Astrocyte of the cerebellum (primary cell): Measurements from ENCODE around the gene MTERF4.
A peak's percentile ranks its signal among the peaks of the same experiment; 100 is the strongest.

Experiments used
- DNase-seq: peaks from one replicate; pipeline ENCODE4 v3.0.0-alpha.2; 2011; ENCODE audit warnings: low read depth
- H3K4me3 ChIP-seq: 2 replicates; pipeline ENCODE4 v1.5.1; 2011; ENCODE audit warnings: mild to moderate bottlenecking, low read depth, low read length, moderate library complexity
- in situ Hi-C: cut with HindIII; loops from 2 replicates; pipeline ENCODE4 v1.10.0; 2017; ENCODE audit warnings: low sequenced_read_pairs
- TF ChIP-seq, protein P1 (sequence below): IDR thresholded peaks from 2 replicates; pipeline ENCODE4 v1.5.1; 2012; ENCODE audit warnings: low read length, low read depth, moderate library complexity, mild to moderate bottlenecking; ENCODE audit errors: missing control alignments

Gene MTERF4

GRCh38 chr2:241148239-241148638, 46.2 kb upstream of the MTERF4 start:
- TF ChIP-seq, protein P1, sequence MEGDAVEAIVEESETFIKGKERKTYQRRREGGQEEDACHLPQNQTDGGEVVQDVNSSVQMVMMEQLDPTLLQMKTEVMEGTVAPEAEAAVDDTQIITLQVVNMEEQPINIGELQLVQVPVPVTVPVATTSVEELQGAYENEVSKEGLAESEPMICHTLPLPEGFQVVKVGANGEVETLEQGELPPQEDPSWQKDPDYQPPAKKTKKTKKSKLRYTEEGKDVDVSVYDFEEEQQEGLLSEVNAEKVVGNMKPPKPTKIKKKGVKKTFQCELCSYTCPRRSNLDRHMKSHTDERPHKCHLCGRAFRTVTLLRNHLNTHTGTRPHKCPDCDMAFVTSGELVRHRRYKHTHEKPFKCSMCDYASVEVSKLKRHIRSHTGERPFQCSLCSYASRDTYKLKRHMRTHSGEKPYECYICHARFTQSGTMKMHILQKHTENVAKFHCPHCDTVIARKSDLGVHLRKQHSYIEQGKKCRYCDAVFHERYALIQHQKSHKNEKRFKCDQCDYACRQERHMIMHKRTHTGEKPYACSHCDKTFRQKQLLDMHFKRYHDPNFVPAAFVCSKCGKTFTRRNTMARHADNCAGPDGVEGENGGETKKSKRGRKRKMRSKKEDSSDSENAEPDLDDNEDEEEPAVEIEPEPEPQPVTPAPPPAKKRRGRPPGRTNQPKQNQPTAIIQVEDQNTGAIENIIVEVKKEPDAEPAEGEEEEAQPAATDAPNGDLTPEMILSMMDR = no peak

GRCh38 chr2:241147336-241147735, 45.2 kb upstream of the MTERF4 start:
- no peak overlapping the region for H3K4me3 ChIP-seq
- TF ChIP-seq, protein P1 = no peak
- in situ Hi-C loops = no loop called here
- no peak for DNase-seq

More at GRCh38 chr2:241148239-241148638, 46.2 kb upstream of the MTERF4 start:
- H3K4me3 ChIP-seq = peak overlapping the region; percentile 77
- no peak for DNase-seq
- in situ Hi-C loops = no loop called here

GRCh38 chr2:241146286-241146685, 44.2 kb upstream of the MTERF4 start:
- in situ Hi-C loops = no loop called here
- no peak for DNase-seq
- H3K4me3 ChIP-seq = no peak overlapping the region
- TF ChIP-seq, protein P1 = no peak

GRCh38 chr2:241142593-241142992, 40.5 kb upstream of the MTERF4 start:
- in situ Hi-C loops = loop anchor here (5.0 kb wide), 1 partner anchor 45 kb away; no protein-coding TSS in a partner anchor
- TF ChIP-seq, protein P1 = no peak
- no peak overlapping the region for H3K4me3 ChIP-seq
- DNase-seq = no peak

DNA sequence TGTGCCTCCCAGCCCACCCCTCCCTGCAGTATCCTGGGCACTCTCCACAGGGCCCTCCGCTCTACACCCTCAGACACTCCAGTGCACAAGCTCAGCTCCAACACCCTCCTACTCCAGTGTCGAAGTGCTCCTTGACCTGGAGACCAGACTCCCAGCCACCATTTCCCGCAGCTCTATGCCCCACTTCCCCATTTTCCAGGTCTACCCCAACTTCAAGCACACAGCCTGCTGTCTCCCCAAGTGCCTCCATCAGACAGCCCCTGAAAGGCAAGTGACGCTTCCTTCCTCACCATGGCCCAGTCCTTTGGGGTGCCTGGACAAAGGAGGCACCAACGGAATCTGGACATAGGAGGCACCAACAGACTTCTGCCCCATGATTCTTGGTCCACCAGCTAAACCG, 40.0 kb upstream of the MTERF4 start:
- in situ Hi-C loops = loop anchor here (5.0 kb wide), 1 partner anchor 45 kb away; no protein-coding TSS in a partner anchor
- DNase-seq = no peak
- TF ChIP-seq, protein P1 = no peak
- H3K4me3 ChIP-seq = no peak overlapping the region

DNA sequence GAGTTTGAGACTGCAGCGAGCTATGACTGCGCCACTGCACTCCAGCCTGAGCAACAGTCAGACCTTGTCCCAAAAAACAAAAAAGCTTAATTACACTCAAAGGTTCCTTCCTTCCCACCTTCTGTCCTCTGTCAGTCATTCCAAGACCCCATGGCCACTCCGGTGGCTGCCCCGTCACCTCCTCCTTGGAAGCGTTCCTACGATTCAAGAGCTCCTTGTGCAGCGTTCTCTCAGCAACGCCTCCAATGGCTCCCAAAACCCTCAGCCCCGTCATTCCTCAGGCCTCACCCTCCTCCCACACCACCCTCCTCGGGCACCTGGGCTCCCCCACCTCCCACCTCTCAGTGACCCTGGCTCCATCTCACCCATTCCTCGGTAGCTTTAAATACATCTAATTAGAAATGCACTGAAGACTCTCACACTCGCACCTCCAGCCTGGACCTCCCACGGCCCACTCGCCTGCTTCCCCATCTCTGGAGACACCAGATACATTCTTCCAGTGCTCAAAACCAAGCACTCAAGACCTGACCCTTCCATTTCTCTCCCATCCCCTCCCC, 39.2 kb upstream of the MTERF4 start:
- H3K4me3 ChIP-seq = no peak overlapping the region
- TF ChIP-seq, protein P1 = no peak
- in situ Hi-C loops = loop anchor here (5.0 kb wide), 1 partner anchor 44 kb away; no protein-coding TSS in a partner anchor
- no peak for DNase-seq
